GM21381 (cell line): ENCODE results near the gene NFATC2.
A peak's percentile ranks its signal among the peaks of the same experiment; 100 is the strongest.
"Not testable (repeated sequence)": the region's sequence is repeated elsewhere in the genome, so short reads cannot be mapped to it uniquely, and the experiment has no call there.

Experiments used
- ATAC-seq: cut with Tn5 transposase; IDR thresholded peaks from one replicate; pipeline ENCODE4 v1.9.1; 2021; ENCODE audit warnings: mild to moderate bottlenecking, moderate library complexity; ENCODE audit not compliant: unreplicated experiment

Gene NFATC2

DNA sequence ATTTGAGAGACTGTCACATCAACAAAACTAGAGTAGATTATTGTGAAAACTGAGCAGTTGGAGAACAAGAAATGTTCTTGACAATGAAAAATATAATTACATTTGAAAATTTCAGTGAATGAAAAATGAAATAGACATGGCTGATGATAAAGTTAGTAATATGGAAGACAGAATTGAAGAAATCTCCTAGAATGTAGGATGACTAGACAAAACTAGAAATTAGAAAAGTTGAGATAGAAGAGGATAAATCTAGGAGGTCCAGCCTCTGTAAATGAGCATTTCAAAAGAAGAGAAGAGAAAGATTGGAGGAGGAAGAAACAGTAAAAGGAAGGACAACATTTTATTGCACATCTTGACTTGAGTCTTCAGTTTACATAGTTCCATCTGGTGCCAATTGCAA, 178.7 kb downstream of the NFATC2 start:
- ATAC-seq = no peak

- peak; percentile 73 for ATAC-seq
Measured at GRCh38 chr20:51363378-51363777, 179.1 kb downstream of the NFATC2 start.

DNA sequence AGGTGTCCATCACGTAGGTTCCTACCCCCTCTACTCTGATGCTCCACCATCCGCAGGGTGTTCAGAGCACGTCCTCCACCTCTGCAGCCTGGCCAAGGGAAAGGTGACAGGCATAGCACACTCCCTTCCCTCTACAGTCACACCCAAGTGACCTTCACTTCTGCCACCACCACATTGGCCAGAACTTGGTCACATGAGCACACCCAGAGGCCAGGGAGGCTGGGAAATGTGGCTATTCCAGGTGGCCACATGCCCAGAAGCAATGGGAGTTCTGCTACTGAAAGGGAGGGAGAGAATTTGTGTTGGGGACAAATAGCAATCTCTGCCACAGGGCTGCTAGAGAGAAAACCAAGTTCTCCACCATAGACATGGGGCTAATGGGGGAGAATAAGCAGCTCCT, 180.3 kb downstream of the NFATC2 start:
- ATAC-seq = no peak

- no peak for ATAC-seq
Measured at GRCh38 chr20:51361258-51361657, 181.3 kb downstream of the NFATC2 start.

DNA sequence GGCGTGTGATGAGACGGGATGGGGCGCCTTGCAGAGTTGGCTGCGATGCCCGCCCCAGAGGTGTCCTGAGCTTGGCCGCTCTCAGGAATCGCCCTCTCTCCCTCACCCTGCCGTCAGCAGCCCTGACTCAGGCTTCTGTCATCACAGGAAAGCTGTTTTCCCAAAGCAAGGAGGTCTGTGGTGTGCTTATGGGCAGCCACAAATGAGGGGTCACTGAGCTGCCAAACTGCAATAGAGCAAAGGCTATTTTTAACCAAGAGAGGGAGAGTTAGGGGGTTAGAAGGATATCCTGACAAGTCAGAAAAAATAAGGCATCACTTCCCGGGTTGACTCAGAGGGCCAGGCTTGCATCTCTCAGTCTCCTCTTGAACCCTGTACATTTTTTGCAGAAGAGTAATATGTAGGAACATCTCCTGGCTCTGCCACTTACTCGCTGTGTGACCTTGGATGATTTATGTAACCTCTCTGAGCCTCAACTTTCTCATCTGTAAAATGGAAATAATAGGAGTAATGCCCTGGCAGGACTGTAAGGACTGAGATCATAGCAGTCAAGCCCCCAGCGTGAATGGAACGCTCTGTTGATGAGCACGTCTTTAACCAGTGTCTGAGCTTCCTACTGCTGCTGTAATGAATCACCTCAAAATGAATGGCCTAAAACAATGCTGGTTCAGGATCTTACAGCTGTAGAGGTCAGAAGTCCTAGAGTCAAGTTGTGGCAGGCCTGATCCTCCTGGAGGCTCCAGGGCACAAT, 181.9 kb downstream of the NFATC2 start:
- ATAC-seq = no peak

DNA sequence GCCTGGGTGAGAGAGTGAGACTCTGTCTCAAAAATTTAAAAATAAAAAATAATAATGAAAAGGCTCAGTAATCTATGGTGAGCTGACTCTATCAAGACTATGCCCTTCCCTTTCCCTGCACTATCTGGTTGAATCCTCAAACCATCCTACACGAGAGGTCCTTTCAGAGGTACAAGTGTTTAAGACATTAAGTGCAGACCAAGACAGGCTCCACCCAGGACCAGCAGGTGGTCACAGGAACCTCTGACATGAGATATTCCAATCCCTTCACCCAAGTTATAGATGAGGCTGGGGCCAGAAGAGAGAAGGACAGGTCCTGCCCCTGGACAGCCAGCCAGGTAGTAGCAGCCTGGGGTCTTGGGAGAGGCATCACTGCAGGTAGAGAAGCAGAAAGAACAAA, 182.6 kb downstream of the NFATC2 start:
- no peak for ATAC-seq

DNA sequence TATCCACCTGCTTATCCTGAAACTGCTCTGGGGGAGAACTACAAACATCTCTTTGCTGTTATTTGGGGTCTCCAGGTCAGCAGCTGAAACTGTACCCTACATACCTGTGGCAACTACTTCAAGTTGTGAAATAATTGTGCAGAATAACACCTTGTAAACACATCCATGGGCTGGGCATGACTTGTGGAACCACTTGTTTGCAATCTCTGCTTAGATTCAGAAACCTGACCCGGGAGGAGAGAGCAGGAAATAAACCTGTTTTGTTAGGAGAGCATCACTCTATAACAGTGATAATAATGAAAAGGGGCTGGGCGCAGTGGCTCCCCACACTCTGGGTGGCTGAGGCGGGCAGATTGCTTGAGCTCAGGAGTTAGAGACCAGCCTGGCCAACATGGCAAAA, 183.1 kb downstream of the NFATC2 start:
- ATAC-seq = no peak

DNA sequence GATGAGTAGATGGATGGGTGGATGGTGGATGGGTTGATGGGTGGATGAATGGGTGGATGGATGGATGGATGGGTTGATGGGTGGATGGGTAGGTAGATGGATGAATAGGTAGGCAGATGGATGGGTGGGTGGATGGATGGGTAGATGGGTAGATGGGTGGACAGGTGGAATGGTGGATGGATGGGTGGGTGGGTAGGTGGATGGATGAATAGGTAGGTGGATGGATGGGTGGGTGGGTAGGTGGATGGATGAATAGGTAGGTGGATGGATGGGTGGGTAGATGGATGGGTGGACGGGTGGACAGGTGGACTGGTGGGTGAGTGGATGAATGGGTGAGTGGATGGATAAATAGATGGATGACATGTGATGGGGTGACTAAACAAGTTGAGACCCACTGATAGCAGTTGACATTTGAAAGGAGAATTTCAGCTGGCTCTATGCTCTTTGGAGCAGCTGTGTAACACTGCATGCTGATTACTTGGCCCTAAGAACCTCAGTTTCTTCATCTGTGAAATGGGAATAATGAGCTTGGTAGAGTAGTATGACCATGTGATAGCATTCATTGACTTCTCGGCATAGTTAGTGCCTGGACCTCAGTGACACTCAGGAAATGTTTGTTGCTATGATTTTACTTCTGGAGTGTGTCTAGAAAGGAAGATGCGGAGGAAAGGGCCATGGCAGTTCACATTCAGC, 184.3 kb downstream of the NFATC2 start:
- ATAC-seq = no peak

- no peak for ATAC-seq
Measured at GRCh38 chr20:51357543-51357942, 185.0 kb downstream of the NFATC2 start.

DNA sequence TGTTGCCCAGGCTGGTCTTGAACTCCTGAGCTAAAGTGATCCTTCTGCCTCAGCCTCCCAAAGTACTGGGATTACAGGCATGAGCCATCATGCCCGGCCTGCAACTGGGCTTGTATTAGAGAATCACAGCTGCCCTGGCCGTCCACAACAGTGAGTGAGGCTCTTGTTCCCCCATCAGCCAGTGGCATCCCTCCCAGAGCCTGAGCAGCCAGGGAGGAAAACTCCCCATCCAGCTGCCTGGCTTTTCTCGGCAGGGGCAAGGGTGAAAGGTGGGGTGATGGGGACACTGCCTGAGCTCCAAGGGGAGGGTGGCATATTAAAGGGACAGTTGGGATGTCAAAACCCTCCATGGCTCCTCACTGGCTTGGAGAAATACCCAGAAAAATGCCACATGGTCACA, 185.6 kb downstream of the NFATC2 start:
- ATAC-seq = no peak

GRCh38 chr20:51354769-51355319, 187.7 kb downstream of the NFATC2 start:
- no peak for ATAC-seq

GRCh38 chr20:51354191-51354768, 188.2 kb downstream of the NFATC2 start:
- no peak for ATAC-seq

DNA sequence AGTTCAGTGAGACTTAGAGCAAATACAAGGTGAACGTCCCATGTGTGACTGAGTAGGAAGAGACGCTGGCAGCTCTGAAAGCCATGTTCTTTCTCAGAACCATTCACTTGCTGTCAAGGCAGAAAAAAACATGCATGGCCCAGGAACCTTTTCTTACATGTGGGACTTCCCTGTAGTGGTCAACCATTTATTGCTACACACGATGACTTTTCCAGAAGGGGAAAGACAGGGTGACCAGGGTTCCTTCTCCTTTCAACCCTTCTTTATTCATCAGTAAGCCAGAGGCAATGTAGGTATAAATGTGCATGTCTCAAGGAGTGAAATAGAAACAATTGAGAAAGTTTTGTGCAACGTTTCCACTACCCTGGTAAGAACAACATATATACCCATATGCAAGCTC, 189.0 kb downstream of the NFATC2 start:
- ATAC-seq = no peak

- ATAC-seq = no peak
Measured at GRCh38 chr20:51352791-51353190, 189.7 kb downstream of the NFATC2 start.

DNA sequence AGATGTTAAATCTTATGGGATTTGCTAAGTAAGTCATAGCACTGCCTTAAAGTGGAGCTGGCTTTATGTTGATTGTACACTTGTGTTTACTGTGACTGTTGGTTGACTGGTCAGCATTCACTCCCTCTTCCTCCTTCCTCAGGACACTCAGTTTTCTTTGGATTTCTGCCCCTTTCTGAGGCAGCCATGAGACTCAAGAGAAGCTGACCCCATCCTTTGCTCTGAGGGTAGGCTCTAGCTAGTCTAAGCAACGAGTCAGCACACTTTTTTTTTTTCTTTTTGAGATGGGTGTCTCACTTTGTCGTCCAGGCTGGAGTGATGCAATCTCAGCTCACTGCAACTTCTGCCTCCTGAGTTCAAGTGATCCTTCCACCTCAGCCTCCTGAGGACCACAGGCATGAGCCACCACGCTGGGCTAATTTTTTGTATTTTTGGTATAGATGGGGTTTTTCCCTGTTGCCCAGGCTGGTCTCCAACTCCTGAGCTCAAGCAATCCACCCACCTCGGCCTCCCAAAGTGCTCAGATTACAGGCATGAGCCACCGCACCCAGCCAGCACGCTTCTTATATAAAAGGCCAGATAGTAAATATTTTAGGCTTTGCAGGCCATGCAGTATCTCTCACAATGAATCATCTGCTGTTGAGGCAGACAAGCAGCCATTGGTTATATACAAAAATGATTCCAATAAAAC, 191.4 kb downstream of the NFATC2 start:
- no peak for ATAC-seq

DNA sequence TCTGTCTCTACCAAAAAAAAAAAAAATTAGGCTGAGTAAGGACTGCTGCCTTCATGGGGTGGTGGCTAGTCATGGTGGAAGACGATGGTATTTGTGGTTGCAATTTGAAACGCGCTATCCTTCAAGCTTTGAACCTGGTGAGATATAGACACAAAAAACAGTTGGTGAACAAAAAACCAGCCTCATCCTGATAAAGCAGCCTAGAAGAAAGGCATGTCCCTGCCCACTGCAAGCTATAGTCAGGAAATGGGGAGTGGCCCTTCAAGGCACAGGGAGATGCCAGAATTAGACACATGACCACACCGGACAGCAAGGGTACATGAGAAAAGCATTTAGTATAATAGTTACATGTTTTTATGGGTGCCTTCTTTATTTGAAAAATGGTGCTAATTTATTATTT, 193.6 kb downstream of the NFATC2 start:
- ATAC-seq = no peak

- ATAC-seq = no peak
Measured at GRCh38 chr20:51347831-51348230, 194.7 kb downstream of the NFATC2 start.

DNA sequence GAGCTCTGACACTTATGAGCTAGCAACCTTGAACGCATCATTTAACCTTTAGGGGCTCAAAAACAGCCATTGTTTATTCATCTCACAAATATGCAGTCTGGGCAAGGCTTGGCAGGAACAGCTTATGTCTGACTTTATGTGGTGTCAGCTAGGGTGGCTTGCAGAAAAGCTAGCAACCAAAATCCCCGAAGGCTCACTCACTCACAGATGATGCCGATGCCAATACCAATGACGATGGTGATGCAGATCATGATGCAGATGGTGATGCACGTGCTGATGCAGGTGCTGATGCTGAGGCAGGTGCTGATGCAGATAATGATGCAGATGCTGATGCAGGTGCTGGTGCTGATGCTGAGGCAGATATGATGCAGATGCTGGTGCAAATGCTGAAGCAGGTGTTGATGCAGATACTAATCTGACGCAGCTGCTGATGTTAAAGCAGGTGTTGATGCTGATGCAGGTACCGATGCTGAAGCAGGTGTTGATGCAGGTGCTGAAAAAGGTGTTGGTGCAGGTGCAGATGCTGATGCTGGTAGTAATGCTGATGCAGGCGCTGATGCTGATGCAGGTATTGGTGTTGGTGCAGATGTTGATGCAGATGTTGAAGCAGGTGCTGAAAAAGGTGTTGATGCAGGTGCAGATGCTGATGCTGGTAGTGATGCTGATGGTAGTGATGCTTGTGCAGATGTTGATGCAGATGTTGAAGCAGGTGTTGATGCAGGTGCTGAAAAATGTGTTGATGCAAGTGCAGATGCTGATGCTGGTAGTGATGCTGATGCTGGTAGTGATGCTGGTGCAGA, 195.6 kb downstream of the NFATC2 start:
- ATAC-seq = no peak

- ATAC-seq = no peak
Measured at GRCh38 chr20:51345601-51346101, 196.9 kb downstream of the NFATC2 start.

DNA sequence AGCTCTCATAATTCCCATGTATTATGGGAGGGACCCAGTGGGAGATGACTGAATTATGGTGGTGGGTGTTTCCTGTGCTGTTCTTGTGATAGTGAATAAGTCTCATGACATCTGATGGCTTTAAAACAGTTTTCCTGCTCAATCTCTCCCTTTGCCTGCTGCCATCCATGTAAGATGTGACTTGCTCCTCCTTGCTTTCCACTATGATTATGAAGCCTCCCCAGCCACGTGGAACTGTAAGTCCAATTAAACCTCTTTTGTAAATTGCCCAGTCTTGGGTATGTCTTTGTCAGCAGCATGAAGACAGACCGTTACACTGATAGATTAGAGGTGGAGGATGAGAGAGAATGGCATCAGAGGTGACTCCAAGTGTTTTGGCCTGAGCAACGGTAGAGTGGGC, 198.7 kb downstream of the NFATC2 start:
- ATAC-seq = not testable (repeated sequence)
